Kidney epithelial cell (primary cell): ENCODE measurements around the gene MTIF2. TPM values are rescaled to one million over a fixed set of nuclear protein-coding genes. Genes with fewer than 3 reads are reported as not detected.

Experiments used
- DNase-seq: peaks from one replicate; pipeline ENCODE4 v3.0.0-alpha.2; 2010; ENCODE audit warnings: low read depth
- H3K27me3 ChIP-seq: 2 replicates; pipeline ENCODE4 v1.6.0; 2011; ENCODE audit warnings: low read length; ENCODE audit not compliant: control insufficient read depth, insufficient read depth
- H3K36me3 ChIP-seq: 2 replicates; pipeline ENCODE4 v1.5.1; 2011; ENCODE audit warnings: low read length; ENCODE audit not compliant: control insufficient read depth, insufficient read depth
- H3K4me3 ChIP-seq: 2 replicates; pipeline ENCODE4 v1.5.1; 2011; ENCODE audit warnings: low read depth, mild to moderate bottlenecking, control low read depth, low read length
- total RNA-seq: library from RNA; depleted of rRNA; stranded (reverse); fragments of >200 nt; gene quantifications from 2 replicates; pipeline ENCODE4 v1.2.3, GENCODE V29; 2015
- TF ChIP-seq, protein P1 (sequence below): IDR thresholded peaks from 2 replicates; pipeline ENCODE4 v1.5.1; 2011; ENCODE audit warnings: mild to moderate bottlenecking, moderate library complexity, low read length, control low read depth, inconsistent platforms; ENCODE audit not compliant: insufficient read depth, poor library complexity, severe bottlenecking

MTIF2 gene
- total RNA-seq, 1 donor from 2014 or later = 39.9 TPM

- DNase-seq = no peak
- Histone ChIP-seq H3K4me3 (no peak overlapping the region), H3K27me3 (no peaks in the 10 kb centered on the region), H3K36me3 (no peaks in the 10 kb centered on the region)
- TF ChIP-seq, protein P1, sequence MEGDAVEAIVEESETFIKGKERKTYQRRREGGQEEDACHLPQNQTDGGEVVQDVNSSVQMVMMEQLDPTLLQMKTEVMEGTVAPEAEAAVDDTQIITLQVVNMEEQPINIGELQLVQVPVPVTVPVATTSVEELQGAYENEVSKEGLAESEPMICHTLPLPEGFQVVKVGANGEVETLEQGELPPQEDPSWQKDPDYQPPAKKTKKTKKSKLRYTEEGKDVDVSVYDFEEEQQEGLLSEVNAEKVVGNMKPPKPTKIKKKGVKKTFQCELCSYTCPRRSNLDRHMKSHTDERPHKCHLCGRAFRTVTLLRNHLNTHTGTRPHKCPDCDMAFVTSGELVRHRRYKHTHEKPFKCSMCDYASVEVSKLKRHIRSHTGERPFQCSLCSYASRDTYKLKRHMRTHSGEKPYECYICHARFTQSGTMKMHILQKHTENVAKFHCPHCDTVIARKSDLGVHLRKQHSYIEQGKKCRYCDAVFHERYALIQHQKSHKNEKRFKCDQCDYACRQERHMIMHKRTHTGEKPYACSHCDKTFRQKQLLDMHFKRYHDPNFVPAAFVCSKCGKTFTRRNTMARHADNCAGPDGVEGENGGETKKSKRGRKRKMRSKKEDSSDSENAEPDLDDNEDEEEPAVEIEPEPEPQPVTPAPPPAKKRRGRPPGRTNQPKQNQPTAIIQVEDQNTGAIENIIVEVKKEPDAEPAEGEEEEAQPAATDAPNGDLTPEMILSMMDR = no peak
These were observed 43.5 kb downstream of the MTIF2 start for GRCh38 chr2:55225481-55226020.

GRCh38 chr2:55224761-55225261 is 44.2 kb downstream of the MTIF2 start:
- TF ChIP-seq, protein P1 = no peak
- DNase-seq = no peak
- Histone ChIP-seq H3K27me3 (no peaks in the 10 kb centered on the region), H3K36me3 (no peaks in the 10 kb centered on the region), H3K4me3 (no peak overlapping the region)

- Histone ChIP-seq H3K4me3 (no peak overlapping the region), H3K27me3 (no peaks in the 10 kb centered on the region), H3K36me3 (no peaks in the 10 kb centered on the region)
- TF ChIP-seq, protein P1 = no peak
- no peak for DNase-seq
These were observed 44.9 kb downstream of the MTIF2 start for GRCh38 chr2:55223958-55224760.

DNA sequence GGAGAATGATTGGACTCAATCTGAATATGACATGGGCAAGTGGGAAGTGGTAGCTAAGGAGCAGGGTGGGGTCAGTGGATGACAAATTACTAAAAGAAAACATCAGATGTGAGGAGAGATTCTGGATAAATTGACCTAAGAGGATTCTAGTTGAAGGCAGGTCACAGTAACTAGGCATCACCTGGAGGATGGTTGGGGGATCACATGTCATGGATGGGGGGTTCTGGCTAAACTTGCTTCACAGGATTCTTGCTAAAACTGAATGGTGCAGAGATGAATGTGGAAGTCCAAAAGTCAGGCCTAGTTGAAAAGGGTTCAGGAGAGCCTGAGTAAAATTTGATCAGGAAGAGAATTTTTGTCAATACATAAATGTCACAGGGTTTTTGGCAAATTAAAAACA is 55.2 kb downstream of the MTIF2 start:
- TF ChIP-seq, protein P1 = no peak
- no peak for DNase-seq
- H3K27me3 ChIP-seq = no peaks in the 10 kb centered on the region
- H3K4me3 ChIP-seq = no peak overlapping the region
- no peaks in the 10 kb centered on the region for H3K36me3 ChIP-seq

- H3K27me3 ChIP-seq = no peaks in the 10 kb centered on the region
- no peak overlapping the region for H3K4me3 ChIP-seq
- no peaks in the 10 kb centered on the region for H3K36me3 ChIP-seq
- TF ChIP-seq, protein P1 = no peak
- DNase-seq = no peak
These were observed 64.1 kb downstream of the MTIF2 start for GRCh38 chr2:55204950-55205349.
